Testis (tissue), 2 donors: Measurements from ENCODE around the gene HYKK.
"Not testable (repeated sequence)": the region's sequence is repeated elsewhere in the genome, so short reads cannot be mapped to it uniquely, and the experiment has no call there.

Experiments
- POLR2A ChIP-seq: fragments of 450-650 bp; IDR thresholded peaks from one replicate; pipeline ENCODE4 v1.6.1; 2017; ENCODE audit warnings: antibody characterized with exemption, mild to moderate bottlenecking, moderate library complexity
- TF ChIP-seq, protein P1 (sequence below), 3 experiments: fragments of 450-650 bp in 2 of 3; fragments of 200-600 bp in 1 of 3; sonication (generic) in 1 of 3; IDR thresholded peaks; one replicate each; pipeline ENCODE4 v1.5.1; 2016 to 2019; ENCODE audit warnings: antibody characterized with exemption in 3 of 3, mild to moderate bottlenecking in 2 of 3, moderate library complexity in 1 of 3

GRCh38 chr15:78520035-78520434, 12.7 kb downstream of the HYKK start:
- TF ChIP-seq, protein P1, sequence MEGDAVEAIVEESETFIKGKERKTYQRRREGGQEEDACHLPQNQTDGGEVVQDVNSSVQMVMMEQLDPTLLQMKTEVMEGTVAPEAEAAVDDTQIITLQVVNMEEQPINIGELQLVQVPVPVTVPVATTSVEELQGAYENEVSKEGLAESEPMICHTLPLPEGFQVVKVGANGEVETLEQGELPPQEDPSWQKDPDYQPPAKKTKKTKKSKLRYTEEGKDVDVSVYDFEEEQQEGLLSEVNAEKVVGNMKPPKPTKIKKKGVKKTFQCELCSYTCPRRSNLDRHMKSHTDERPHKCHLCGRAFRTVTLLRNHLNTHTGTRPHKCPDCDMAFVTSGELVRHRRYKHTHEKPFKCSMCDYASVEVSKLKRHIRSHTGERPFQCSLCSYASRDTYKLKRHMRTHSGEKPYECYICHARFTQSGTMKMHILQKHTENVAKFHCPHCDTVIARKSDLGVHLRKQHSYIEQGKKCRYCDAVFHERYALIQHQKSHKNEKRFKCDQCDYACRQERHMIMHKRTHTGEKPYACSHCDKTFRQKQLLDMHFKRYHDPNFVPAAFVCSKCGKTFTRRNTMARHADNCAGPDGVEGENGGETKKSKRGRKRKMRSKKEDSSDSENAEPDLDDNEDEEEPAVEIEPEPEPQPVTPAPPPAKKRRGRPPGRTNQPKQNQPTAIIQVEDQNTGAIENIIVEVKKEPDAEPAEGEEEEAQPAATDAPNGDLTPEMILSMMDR (IDR thresholded peaks at IDR 0.05): not testable (repeated sequence)
- TF ChIP-seq POLR2A: not testable (repeated sequence)
